ENCODE results near the gene ZDHHC7.

Gene ZDHHC7

GRCh38 chr16:84993926-84994325, 17.4 kb downstream of the ZDHHC7 start:
- no peak for DNase-seq (ENCODE audit: low read depth in 2 of 2)

GRCh38 chr16:84992717-84993075, 18.6 kb downstream of the ZDHHC7 start:
- DNase-seq (ENCODE audit: low read depth in 2 of 2), result no peak

GRCh38 chr16:84990782-84991181, 20.6 kb downstream of the ZDHHC7 start:
- no peak for DNase-seq (ENCODE audit: low read depth in 2 of 2)

GRCh38 chr16:84989749-84990620, 21.4 kb downstream of the ZDHHC7 start:
- DNase-seq (ENCODE audit: low read depth in 2 of 2), result no peak

- no peak for DNase-seq (ENCODE audit: low read depth in 2 of 2)
Observed at GRCh38 chr16:84988328-84989080, 22.8 kb downstream of the ZDHHC7 start.

GRCh38 chr16:84986879-84987278, 24.5 kb downstream of the ZDHHC7 start:
- DNase-seq (ENCODE audit: low read depth in 2 of 2), result no peak

GRCh38 chr16:84986102-84986501, 25.2 kb downstream of the ZDHHC7 start:
- DNase-seq (ENCODE audit: low read depth in 2 of 2), result peak in 1 of 2 donors; percentile 14

- no peak for DNase-seq (ENCODE audit: low read depth in 2 of 2)
Observed at GRCh38 chr16:84985079-84986065, 26.0 kb downstream of the ZDHHC7 start.

GRCh38 chr16:84982434-84982833, 28.9 kb downstream of the ZDHHC7 start:
- no peak for DNase-seq (ENCODE audit: low read depth in 2 of 2)

- DNase-seq (ENCODE audit: low read depth in 2 of 2), result no peak
Observed at GRCh38 chr16:84979516-84979915, 31.8 kb downstream of the ZDHHC7 start.

- DNase-seq (ENCODE audit: low read depth in 2 of 2), result no peak
Observed at GRCh38 chr16:84976644-84977400, 34.5 kb downstream of the ZDHHC7 start.

GRCh38 chr16:84975522-84975921, 35.8 kb downstream of the ZDHHC7 start:
- DNase-seq (ENCODE audit: low read depth in 2 of 2), result no peak

- no peak for DNase-seq (ENCODE audit: low read depth in 2 of 2)
Observed at GRCh38 chr16:84975066-84975465, 36.3 kb downstream of the ZDHHC7 start.

- no peak for DNase-seq (ENCODE audit: low read depth in 2 of 2)
Observed at GRCh38 chr16:84973776-84974523, 37.4 kb downstream of the ZDHHC7 start.

- DNase-seq (ENCODE audit: low read depth in 2 of 2), result no peak
Observed at GRCh38 chr16:84973236-84973635, 38.1 kb downstream of the ZDHHC7 start.

- DNase-seq (ENCODE audit: low read depth in 2 of 2), result peak; percentile 60 to 71
Observed at GRCh38 chr16:84970447-84971127, 40.7 kb downstream of the ZDHHC7 start.

- DNase-seq (ENCODE audit: low read depth in 2 of 2), result no peak
Observed at GRCh38 chr16:84967828-84968227, 43.5 kb downstream of the ZDHHC7 start.

- DNase-seq (ENCODE audit: low read depth in 2 of 2), result no peak
Observed at GRCh38 chr16:84965428-84966415, 45.6 kb downstream of the ZDHHC7 start.
